Endodermal cell (in vitro differentiated cells): ENCODE data around the gene KICS2. TPM values are rescaled to one million over a fixed set of nuclear protein-coding genes. Genes with fewer than 3 reads are reported as not detected.

ENCODE experiments used
- DNase-seq: peaks from one replicate; pipeline ENCODE4 v3.0.0-alpha.2; 2017
- H3K27ac ChIP-seq: 2 replicates; pipeline ENCODE4 v1.5.1; 2013; ENCODE audit warnings: mild to moderate bottlenecking, low read depth, low read length, moderate library complexity
- H3K27me3 ChIP-seq: 2 replicates; pipeline ENCODE4 v1.6.1; 2013; ENCODE audit warnings: mild to moderate bottlenecking, low read length, moderate library complexity; ENCODE audit not compliant: insufficient read depth, control insufficient read depth, poor library complexity, severe bottlenecking
- H3K36me3 ChIP-seq: 2 replicates; pipeline ENCODE4 v1.7.0; 2013; ENCODE audit warnings: mild to moderate bottlenecking, low read length, moderate library complexity; ENCODE audit not compliant: control insufficient read depth, insufficient read depth
- H3K4me1 ChIP-seq: one replicate; pipeline ENCODE4 v1.7.0; 2013; ENCODE audit warnings: low read length; ENCODE audit not compliant: control insufficient read depth, insufficient read depth
- H3K4me3 ChIP-seq: 2 replicates; pipeline ENCODE4 v1.5.1; 2013; ENCODE audit warnings: mild to moderate bottlenecking, low read length, moderate library complexity
- H3K9ac ChIP-seq: 2 replicates; pipeline ENCODE4 v1.6.1; 2013; ENCODE audit warnings: mild to moderate bottlenecking, low read length, moderate library complexity; ENCODE audit not compliant: poor library complexity, severe bottlenecking; ENCODE audit errors: extremely low read depth
- H3K9me3 ChIP-seq: 2 replicates; pipeline ENCODE4 v1.6.1; 2013; ENCODE audit warnings: mild to moderate bottlenecking, low read length, moderate library complexity; ENCODE audit not compliant: control insufficient read depth
- H3K27ac Mint-ChIP-seq: 2 replicates; pipeline ENCODE4 v1.8.0; 2020; ENCODE audit warnings: mixed read lengths
- H3K27me3 Mint-ChIP-seq: 2 replicates; pipeline ENCODE4 v1.8.0; 2021; ENCODE audit warnings: mild to moderate bottlenecking, mixed read lengths; ENCODE audit not compliant: insufficient read depth
- H3K36me3 Mint-ChIP-seq: 2 replicates; pipeline ENCODE4 v1.8.0; 2020; ENCODE audit warnings: low read depth, mixed read lengths
- H3K4me1 Mint-ChIP-seq: 2 replicates; pipeline ENCODE4 v1.8.0; 2020; ENCODE audit warnings: mixed read lengths
- H3K4me3 Mint-ChIP-seq: 2 replicates; pipeline ENCODE4 v1.8.0; 2020; ENCODE audit warnings: mild to moderate bottlenecking, moderate library complexity, mixed read lengths
- H3K9me3 Mint-ChIP-seq: 2 replicates; pipeline ENCODE4 v1.8.0; 2020; ENCODE audit warnings: mild to moderate bottlenecking, mixed read lengths
- WGBS, 2 experiments: methylation state at CpG; one replicate each; pipeline versions ENCODE4 v1.1.5 to v1.1.7; 2013; ENCODE audit warnings: missing lambda C conversion rate in 2 of 2, mixed read lengths in 1 of 2; ENCODE audit not compliant: insufficient coverage in 1 of 2, insufficient read length in 1 of 2; 5-methylcytosine and 5-hydroxymethylcytosine counted together
- total RNA-seq, 2 donors: library from RNA; stranded (reverse); fragmentation: NEBNext Ultra II Directional in 1 of 2; extraction: Animal tissue kit (Norgen Biotek cat#: 25700) in 1 of 2; gene quantifications; 2 replicates in 1 of 2; 3 replicates in 1 of 2; pipeline ENCODE4 v1.2.1, GENCODE V29; 2021
- TF ChIP-seq, protein P1 (sequence below): fragments of 200-600 bp; sonication (generic); conservative IDR thresholded peaks from 2 replicates; pipeline ENCODE4 v1.5.0; 2021; ENCODE audit warnings: antibody characterized with exemption, mild to moderate bottlenecking

Gene KICS2
- total RNA-seq, 2 donors from 2014 or later: 8.0 to 16.6 TPM

DNA sequence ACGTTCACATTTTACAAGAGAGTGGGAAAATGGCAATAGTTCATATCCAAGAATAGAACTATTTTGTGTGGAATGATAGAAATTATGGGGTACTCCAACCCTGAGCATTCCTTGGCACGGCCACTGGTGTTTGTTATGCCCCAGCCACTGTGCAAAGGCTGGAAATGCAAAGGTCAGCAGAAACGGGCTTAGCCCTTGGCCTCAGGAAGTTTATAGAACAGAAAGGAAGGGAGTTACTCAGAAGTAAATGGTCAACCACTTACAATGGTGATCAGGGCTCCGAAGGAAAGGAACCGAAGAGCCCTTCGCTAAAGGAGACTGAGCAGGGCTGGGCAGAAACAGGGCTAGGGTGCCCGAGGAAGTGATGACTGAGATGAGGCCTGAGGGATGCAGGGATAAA is 45.1 kb downstream of the KICS2 start:
- no peak overlapping the region for H3K4me3 ChIP-seq
- DNase-seq: no peak

DNA sequence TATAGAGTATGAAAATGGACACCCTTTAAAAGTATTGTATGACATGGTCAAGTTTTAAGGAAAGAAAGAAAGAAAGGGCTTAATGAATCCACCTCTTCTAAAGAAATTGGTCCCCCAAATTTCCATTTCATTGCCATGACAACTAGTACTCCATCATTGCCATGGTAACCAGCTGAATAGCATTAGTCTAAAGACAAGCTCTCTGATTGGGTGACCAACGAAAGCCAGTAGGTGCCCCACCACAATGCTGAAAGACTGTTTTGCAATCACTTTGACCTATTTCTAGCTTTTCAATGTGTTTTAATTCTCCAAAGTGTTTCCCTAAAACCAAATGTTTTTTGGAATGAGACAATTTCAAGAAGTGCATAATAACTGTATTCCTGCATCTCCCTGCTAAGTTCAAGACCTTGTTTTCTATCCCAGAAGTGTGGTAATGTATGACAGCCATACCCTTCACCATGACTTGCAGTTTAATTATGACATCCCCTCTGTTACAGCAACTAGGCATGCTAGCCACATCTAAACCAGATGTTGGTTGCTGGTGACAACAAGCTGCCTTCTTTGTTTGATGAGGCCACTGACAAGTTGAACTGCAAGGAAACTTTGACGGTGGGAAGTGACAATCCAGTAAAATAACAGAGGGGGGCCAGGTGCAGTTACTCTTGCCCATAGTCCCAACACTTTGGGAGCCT is 46.7 kb downstream of the KICS2 start:
- Histone ChIP-seq H3K27me3 (no peaks in the 10 kb centered on the region), H3K27ac (no peak overlapping the region), H3K9ac (no peak overlapping the region), H3K36me3 (no peaks in the 10 kb centered on the region), H3K4me1 (no peaks in the 10 kb centered on the region), H3K9me3 (no peaks in the 10 kb centered on the region), H3K4me3 (no peak overlapping the region)
- peaks cover 2% of the 10 kb centered on the region for H3K27me3 Mint-ChIP-seq
- no peaks in the 10 kb centered on the region for H3K36me3 Mint-ChIP-seq
- no peaks in the 10 kb centered on the region for H3K9me3 Mint-ChIP-seq
- no peak overlapping the region for H3K4me3 Mint-ChIP-seq
- TF ChIP-seq, protein P1, sequence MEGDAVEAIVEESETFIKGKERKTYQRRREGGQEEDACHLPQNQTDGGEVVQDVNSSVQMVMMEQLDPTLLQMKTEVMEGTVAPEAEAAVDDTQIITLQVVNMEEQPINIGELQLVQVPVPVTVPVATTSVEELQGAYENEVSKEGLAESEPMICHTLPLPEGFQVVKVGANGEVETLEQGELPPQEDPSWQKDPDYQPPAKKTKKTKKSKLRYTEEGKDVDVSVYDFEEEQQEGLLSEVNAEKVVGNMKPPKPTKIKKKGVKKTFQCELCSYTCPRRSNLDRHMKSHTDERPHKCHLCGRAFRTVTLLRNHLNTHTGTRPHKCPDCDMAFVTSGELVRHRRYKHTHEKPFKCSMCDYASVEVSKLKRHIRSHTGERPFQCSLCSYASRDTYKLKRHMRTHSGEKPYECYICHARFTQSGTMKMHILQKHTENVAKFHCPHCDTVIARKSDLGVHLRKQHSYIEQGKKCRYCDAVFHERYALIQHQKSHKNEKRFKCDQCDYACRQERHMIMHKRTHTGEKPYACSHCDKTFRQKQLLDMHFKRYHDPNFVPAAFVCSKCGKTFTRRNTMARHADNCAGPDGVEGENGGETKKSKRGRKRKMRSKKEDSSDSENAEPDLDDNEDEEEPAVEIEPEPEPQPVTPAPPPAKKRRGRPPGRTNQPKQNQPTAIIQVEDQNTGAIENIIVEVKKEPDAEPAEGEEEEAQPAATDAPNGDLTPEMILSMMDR: no peak
- no peak overlapping the region for H3K27ac Mint-ChIP-seq
- peaks cover 8% of the 10 kb centered on the region for H3K4me1 Mint-ChIP-seq
- 94 to 100% methylated on average over 1 to 2 of the region's 2 CpGs for WGBS, 2 experiments
- no peak for DNase-seq

More for the DNA sequence above, 45.1 kb downstream of the KICS2 start:
- H3K27ac ChIP-seq: no peak overlapping the region
- Mint-ChIP-seq H3K36me3 (no peaks in the 10 kb centered on the region), H3K4me1 (peaks cover 3% of the 10 kb centered on the region), H3K27ac (no peak overlapping the region), H3K4me3 (no peak overlapping the region), H3K27me3 (peaks cover 2% of the 10 kb centered on the region), H3K9me3 (no peaks in the 10 kb centered on the region)
- WGBS, 2 experiments: 92 to 93% methylated on average over 6 to 7 of the region's 7 CpGs
- no peaks in the 10 kb centered on the region for H3K9me3 ChIP-seq
- H3K27me3 ChIP-seq: no peaks in the 10 kb centered on the region
- H3K36me3 ChIP-seq: no peaks in the 10 kb centered on the region
- TF ChIP-seq, protein P1: no peak
- no peak overlapping the region for H3K9ac ChIP-seq
- no peaks in the 10 kb centered on the region for H3K4me1 ChIP-seq

DNA sequence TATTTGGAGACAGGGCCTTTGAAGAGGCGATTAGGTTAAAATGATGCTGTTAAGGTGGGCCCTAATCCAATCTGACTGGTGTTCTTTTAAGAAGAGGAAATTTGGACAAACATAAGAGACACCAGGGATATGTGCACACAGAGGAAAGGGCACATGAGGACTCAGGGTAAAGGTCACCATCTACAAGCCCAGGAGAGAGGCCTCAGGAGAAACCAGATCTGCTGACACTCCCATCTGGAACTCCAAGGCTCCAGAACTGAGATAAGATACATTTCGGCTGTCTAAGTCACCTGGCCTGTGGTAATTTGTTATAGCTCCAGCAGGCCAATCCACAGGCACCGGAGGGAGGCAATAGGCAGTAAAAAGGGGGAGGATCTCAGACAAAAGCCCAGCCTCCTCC is 48.6 kb downstream of the KICS2 start:
- Mint-ChIP-seq H3K9me3 (no peaks in the 10 kb centered on the region), H3K4me3 (no peak overlapping the region), H3K27me3 (peaks cover 2% of the 10 kb centered on the region), H3K27ac (no peak overlapping the region), H3K4me1 (peaks cover 13% of the 10 kb centered on the region), H3K36me3 (no peaks in the 10 kb centered on the region)
- Histone ChIP-seq H3K4me3 (no peak overlapping the region), H3K36me3 (no peaks in the 10 kb centered on the region), H3K27ac (no peak overlapping the region), H3K27me3 (no peaks in the 10 kb centered on the region), H3K4me1 (no peaks in the 10 kb centered on the region), H3K9ac (no peak overlapping the region), H3K9me3 (no peaks in the 10 kb centered on the region)
- TF ChIP-seq, protein P1: no peak
- 88 to 92% methylated on average over 1 to 3 of the region's 3 CpGs for WGBS, 2 experiments
- no peak for DNase-seq

Other genes starting within 250 kb of the KICS2 start
- 1 to 10 TPM in 1 of 2 donors, under 1 TPM in 1; 0.77 to 3.0 TPM for gene C12orf56, start 168.5 kb upstream of the KICS2 start, total RNA-seq
- 100 to 1,000 TPM in 1 of 2 donors, 10 to 100 TPM in 1; 94.9 to 100 TPM for gene XPOT, start 182.1 kb upstream of the KICS2 start, total RNA-seq
- gene TBK1, start 229.8 kb upstream of the KICS2 start, total RNA-seq: 10 to 100 TPM; 23.9 to 25.1 TPM